Activated CD4-positive, alpha-beta T cell treated with anti-CD3 and anti-CD28 coated beads, Interleukin-2, amount 50 U/mL, for 24 hours (primary cell): ENCODE measurements around the gene ATCAY.
"Not testable (repeated sequence)": the region's sequence is repeated elsewhere in the genome, so short reads cannot be mapped to it uniquely, and the experiment has no call there.

ENCODE experiments used
- DNase-seq, 2 donors: peaks; one replicate each; pipeline ENCODE4 v3.0.0-alpha.2; 2020; ENCODE audit warnings: low read depth in 1 of 2, low spot score in 1 of 2

ATCAY gene

DNA sequence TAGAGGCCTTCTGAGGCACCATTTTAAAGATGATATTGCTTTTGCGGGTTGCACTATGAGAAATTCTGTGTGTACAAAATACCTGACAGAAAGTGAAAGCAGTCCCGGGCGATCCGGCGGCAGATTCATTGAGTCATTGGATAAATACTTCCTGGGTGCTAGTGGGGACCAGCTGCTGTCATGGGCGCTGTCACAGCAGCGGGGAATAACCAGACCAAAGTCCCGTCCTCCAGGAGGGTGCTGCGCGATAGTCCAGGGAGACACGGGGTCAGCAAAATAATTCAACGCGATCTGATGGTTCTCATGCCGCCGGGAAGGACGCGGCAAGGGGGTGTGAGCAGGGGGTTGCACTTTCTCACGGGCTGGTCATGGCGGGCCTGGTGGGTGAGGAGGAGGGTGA lies 25.2 kb upstream of the ATCAY start:
- DNase-seq = no peak

DNA sequence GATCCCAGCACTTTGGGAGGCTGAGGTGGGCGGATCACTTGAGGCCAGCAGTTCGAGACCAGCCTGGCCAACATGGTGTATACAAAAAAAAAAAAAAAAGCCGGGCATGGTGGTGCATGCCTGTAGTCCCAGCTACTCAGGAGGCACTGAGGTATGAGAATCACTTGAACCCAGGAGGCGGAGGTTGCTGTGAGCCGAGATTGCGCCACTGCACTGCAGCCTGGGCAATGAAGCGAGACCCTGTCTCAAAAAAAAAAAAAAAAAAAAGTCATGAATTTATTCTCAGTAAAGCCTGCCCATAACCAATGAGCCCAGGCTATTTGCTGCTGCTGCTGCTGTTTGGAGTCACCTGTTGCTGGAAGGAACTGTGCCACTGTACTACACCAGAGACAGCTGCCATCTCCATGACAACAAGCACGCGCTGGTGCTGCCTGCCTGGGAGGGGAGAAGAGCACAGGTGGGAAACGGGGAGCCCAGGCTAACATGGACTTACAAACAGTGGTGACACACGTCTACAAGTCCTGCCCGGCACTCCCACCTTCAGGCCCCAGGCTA lies 23.0 kb upstream of the ATCAY start:
- no peak for DNase-seq

DNA sequence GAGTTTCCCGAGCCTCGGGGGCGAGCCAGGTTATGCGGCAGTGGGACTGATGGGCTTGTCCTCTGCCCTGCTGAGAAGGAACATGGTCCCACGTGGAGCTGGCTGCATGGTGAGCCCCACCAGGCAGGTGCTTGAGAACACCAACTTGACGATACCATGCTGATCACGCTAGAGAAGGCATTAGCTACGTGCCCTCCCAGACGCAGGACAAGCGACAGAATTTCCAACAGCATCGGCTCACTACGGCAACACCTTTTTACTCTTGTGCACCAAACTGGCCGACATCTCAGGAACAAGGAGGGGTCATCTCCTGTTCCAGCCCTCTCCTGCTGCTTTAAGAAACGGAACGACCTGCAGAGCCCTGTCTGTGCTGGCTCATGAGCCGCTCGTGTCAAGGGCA lies 20.0 kb upstream of the ATCAY start:
- DNase-seq = no peak

- no peak for DNase-seq
Measured at GRCh38 chr19:3862826-3863500, 17.5 kb upstream of the ATCAY start.

- DNase-seq = no peak
Measured at GRCh38 chr19:3863648-3864047, 16.8 kb upstream of the ATCAY start.

DNA sequence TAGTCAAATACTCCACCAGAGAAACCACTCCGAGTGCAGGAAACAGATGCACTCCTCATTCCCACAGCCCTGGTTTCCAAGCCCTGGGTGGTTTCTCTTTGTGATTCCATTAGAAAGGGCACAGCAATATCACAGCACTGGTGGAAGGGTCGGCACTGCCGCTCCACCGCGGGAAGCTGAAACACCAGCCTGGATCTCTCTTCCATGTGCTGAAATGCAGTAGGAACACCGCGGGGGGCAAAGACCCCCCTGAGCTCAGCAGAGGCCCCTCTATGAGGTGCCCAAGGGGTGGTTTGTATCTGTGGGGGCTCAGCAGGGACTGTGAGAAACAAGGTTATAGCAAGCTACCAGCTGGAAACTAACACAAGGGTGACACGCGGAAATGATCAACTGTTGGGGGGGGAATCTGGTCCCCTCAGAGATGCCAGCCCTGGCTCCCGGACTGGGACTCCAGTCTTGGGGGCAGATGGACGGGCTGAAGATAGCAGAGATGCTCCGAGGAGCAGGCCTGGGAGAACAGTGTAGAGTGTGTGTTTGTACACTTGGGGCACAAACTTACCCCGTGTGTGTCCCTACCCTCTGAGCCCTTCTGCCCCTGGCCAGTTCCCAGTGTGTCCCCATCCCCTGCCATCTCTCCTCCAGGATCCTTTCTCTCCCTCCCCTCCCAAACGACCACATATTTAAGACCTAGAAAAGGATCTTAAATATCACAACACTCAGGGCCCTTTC lies 13.4 kb upstream of the ATCAY start:
- DNase-seq = no peak

DNA sequence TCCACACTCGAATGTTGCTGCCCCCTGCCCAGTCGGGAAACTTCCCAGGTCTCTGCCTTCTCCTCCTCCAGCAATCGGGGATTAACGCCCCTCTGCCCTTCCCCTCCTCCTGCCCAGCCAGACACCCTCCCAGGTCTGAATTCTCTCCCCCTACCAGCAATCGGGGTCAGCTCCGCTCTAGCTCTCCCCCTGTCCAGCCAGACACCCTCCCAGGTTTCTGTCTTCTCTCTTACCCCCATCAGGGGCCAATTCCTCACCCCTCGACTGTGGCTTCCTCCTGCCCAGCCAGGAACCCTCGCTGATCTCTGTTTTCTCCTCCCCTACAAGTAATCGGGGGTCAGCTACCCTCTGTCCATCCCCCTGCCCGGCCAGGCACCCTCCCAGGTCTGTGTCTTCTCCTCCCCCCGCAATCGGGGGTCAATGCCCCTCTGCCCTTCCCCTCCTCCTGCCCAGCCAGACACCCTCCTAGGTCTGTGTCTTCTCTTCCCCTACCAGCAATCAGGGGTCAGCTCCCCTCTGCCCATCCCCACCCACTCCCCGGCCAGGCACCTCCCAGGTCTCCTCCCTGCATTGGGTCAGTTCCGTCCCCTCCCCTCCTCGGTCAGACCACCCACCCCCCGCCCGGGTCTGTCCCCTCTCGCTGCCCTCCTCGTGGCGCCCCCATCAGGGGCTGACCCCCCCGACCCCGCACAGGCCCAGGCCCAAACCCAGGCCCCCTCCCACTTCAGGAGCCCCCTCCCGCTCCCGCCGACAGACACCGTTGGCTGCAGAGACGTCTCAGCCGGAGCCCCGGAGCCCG lies 12.3 kb upstream of the ATCAY start:
- no peak for DNase-seq

DNA sequence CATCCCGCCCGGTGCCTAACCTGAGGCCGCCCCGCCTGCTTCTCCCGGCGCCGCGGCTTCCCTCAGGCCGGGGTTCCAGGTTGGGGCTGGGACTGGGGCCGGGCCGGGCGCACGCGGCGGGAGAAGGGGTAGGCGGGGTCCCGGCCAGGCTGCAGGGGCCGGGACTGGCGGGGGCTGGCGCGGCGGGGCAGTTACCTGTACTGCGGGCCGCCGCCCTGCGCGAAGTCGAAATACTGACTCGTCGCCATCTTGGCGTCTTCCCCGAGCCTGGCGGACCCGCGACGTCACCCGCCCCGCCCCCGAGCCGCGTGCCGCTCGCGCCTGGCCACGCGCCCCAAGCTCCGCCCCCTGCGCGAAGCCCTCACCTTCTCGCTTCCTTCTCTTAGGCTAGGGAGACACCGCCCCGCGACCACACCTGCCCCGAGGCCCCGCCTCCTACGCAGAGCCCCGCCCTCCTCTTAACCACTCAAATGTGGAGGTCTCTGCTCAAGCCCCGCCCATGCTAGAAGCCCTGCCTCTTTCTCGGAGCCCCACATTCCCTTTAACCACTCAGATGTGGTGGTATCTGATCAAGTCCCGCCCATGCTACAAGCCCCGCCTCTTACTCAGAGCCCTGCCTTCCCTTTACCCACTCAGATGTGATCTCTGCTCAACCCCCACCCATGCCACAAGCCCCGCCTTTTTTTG lies 11.6 kb upstream of the ATCAY start, which contains the start of gene ZFR2:
Gene ZFR2, minus strand, starts transcription at position 269 of the 687 bp plus-strand sequence. Its CDS starts 21 bp downstream, at position 248.
- peak in 1 of 2 donors; percentile 9 for DNase-seq

GRCh38 chr19:3873151-3873550 lies 7.3 kb upstream of the ATCAY start:
- DNase-seq = no peak

DNA sequence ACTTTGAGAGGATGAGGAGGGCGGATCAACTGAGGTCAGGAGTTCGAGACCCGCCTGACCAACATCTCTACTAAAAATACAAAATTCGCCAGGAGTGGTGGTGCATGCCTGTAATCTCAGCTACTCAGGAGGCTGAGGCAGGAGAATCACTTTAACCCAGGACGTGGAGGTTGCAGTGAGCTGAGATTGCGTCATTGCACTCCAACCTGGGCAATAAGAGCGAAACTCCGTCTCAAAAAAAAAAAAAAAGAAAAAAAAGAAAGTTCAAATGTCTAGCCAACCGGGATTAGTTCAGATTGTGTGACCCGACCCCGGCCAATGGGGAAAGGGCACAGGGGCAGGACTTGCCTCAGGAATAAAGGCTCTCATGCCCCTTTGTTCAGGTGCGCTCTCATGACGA lies 5.8 kb upstream of the ATCAY start:
- DNase-seq = not testable (repeated sequence)

- no peak for DNase-seq
Measured at GRCh38 chr19:3879656-3880055, 829 bp upstream of the ATCAY start.

DNA sequence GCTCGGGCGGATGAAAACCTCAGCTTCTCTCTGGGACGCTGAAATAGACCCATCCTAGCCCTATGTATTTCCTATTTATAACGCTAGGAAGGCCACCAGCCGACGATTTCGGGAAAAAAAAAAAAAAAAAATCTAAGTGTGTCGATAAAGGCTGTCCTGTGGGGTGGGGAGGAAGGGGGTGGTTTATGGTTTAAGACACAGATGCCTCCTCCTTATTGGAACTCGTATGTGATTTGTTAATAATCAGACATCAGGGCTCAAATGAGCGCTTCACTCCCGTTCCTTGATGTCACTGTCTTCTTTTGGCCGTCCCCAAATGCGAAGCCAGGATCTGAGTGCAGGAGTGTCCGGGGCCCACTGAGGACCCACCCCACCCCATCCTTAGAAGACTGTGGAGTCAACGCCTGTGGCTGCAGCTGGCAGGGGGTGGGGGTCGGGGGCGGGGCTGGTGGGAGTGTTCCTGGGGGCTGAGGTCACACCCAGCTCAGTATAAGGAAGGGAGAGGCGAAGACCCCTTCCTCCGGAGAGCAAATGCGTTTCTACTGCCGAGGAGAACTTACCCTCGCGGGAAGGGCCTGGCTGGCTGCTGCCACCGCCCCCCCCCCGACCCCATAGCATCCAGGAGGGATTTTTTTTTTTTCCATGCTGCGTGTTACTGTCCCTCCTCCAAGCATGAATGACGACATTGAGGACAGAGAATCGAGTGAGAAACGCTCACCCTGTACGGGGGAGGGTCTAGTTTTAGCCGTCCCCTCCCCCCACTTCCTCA lies 971 bp downstream of the ATCAY start:
- no peak for DNase-seq

- no peak for DNase-seq
Measured at GRCh38 chr19:3882041-3882384, 1.5 kb downstream of the ATCAY start.

GRCh38 chr19:3890591-3890990 lies 10.1 kb downstream of the ATCAY start:
- DNase-seq = no peak

GRCh38 chr19:3893509-3894179 lies 13.2 kb downstream of the ATCAY start:
- DNase-seq = no peak

GRCh38 chr19:3894959-3895358 lies 14.5 kb downstream of the ATCAY start:
- not testable (repeated sequence) for DNase-seq

DNA sequence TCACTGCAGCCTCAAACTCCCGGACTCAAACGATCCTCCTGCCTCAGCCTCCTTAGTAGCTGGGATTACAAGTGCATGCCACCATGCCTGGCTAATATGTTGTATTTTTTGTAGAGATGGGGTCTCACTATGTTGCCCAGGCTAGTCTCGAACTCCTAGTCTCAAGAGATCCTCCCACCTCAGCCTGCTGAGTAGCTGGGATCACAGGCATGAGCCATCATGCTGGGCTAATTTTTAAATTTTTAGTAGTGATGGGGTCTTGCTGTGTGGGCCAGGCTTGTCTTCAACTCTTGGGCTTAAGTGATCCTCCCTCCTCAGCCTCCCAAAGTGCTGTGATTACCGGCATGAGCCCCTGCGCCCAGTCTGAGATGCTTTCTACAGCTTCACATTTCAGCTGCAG lies 15.3 kb downstream of the ATCAY start:
- no peak for DNase-seq

- no peak for DNase-seq
Measured at GRCh38 chr19:3897936-3898335, 17.5 kb downstream of the ATCAY start.

- no peak for DNase-seq
Measured at GRCh38 chr19:3898426-3898825, 17.9 kb downstream of the ATCAY start.
